ENCODE measurements around the gene GPR161. TPM values are rescaled to one million over a fixed set of nuclear protein-coding genes. Genes with fewer than 3 reads are reported as not detected.

Gene GPR161
- total and polyA plus RNA-seq, 2 of the 13 experiments (the other 11 are each of a cell fraction or from before 2014, with no cell fraction given), result 0.13 to 0.35 TPM

- in situ Hi-C loops (cut with HindIII; ENCODE audit: extremely low pct_ligation_motif_present, low pct_unique_long_range_greater_than_20kb) (no loop called here), intact Hi-C loops (cut with micrococcal nuclease; ENCODE audit: unreplicated experiment) (no loop called here)
- Histone ChIP-seq H3K79me2 (ENCODE audit: insufficient read depth, low read length) (no peaks in the 10 kb centered on the region), H2AFZ (ENCODE audit: low read length) (no peak overlapping the region), H3K9ac (ENCODE audit: insufficient read depth, low read depth, low read length) (no peak overlapping the region), H3K4me1 (ENCODE audit: insufficient read depth, low read length) (peaks cover 38% of the 10 kb centered on the region), H3K9me3 (ENCODE audit: low read length) (no peaks in the 10 kb centered on the region), H3K27ac (ENCODE audit: extremely low read length, insufficient read depth, low read length) (no peak overlapping the region), H4K20me1 (ENCODE audit: insufficient read depth, low read length) (no peaks in the 10 kb centered on the region), H3K36me3 (replicated peaks in 1 of 2; ENCODE audit: control insufficient read depth in 1 of 2, insufficient read depth in 2 of 2, low read length in 2 of 2) (no peaks in the 10 kb centered on the region), H3K4me2 (ENCODE audit: low read depth, low read length) (no peak overlapping the region), H3K4me3 (replicated peaks in 1 of 3; ENCODE audit: insufficient read depth in 1 of 3, low read depth in 2 of 3, low read length in 3 of 3) (no peak overlapping the region), H3K27me3 (ENCODE audit: control insufficient read depth in 1 of 2, insufficient read depth in 2 of 2, low read length in 2 of 2) (peaks cover 0 to 1% of the 10 kb centered on the region in 2 experiments; a peak in 1 of 5 replicates)
- ChIA-PET POLR2A (no interaction called here), CTCF (ENCODE audit: low intra/inter-chr PET ratio, low total read pairs) (no interaction called here)
- no TSS peak for BruUV-seq (replicated peaks)
- 10% methylated on average over 1 of the region's 1 CpG for WGBS (ENCODE audit: low lambda C conversion rate)
- no peak for ATAC-seq
- DNase-seq (ENCODE audit: low spot score), result no peak
- no peak for FAIRE-seq
- no peak for TF ChIP-seq ZNF770 (CRISPR knock-in tag; IDR thresholded peaks at IDR 0.05)
- TF ChIP-seq ZNF34 (CRISPR knock-in tag; IDR thresholded peaks at IDR 0.05; ENCODE audit: borderline replicate concordance), result no peak
- TF ChIP-seq ESRRA (CRISPR knock-in tag; IDR thresholded peaks at IDR 0.05; ENCODE audit: low read depth), result no peak
Measured at GRCh38 chr1:168102487-168102886, 34.2 kb downstream of the GPR161 start.

- Histone ChIP-seq H3K79me2 (ENCODE audit: insufficient read depth, low read length) (no peaks in the 10 kb centered on the region), H3K9ac (ENCODE audit: insufficient read depth, low read depth, low read length) (no peak overlapping the region), H3K4me1 (ENCODE audit: insufficient read depth, low read length) (peaks cover 27% of the 10 kb centered on the region), H4K20me1 (ENCODE audit: insufficient read depth, low read length) (no peaks in the 10 kb centered on the region), H2AFZ (ENCODE audit: low read length) (no peak overlapping the region), H3K27ac (ENCODE audit: extremely low read length, insufficient read depth, low read length) (no peak overlapping the region), H3K36me3 (replicated peaks in 1 of 2; ENCODE audit: control insufficient read depth in 1 of 2, insufficient read depth in 2 of 2, low read length in 2 of 2) (no peaks in the 10 kb centered on the region), H3K4me2 (ENCODE audit: low read depth, low read length) (no peak overlapping the region), H3K27me3 (ENCODE audit: control insufficient read depth in 1 of 2, insufficient read depth in 2 of 2, low read length in 2 of 2) (peaks cover 0 to 1% of the 10 kb centered on the region in 2 experiments; a peak in 1 of 5 replicates), H3K9me3 (ENCODE audit: low read length) (no peaks in the 10 kb centered on the region), H3K4me3 (replicated peaks in 1 of 3; ENCODE audit: insufficient read depth in 1 of 3, low read depth in 2 of 3, low read length in 3 of 3) (no peak overlapping the region)
- WGBS (ENCODE audit: low lambda C conversion rate), result 52% methylated on average over 7 of the region's 8 CpGs
- FAIRE-seq (no peak), ATAC-seq (no peak), DNase-seq (ENCODE audit: low spot score) (no peak)
- TF ChIP-seq ZBTB4 (CRISPR knock-in tag; IDR thresholded peaks at IDR 0.05; ENCODE audit: borderline replicate concordance), result no peak
- no peak for TF ChIP-seq XRCC5 (optimal IDR thresholded peaks at IDR 0.05; ENCODE audit: low read length)
- no peak for TF ChIP-seq RARA (CRISPR knock-in tag; IDR thresholded peaks at IDR 0.05)
- no peak for TF ChIP-seq ZNF501 (CRISPR knock-in tag; IDR thresholded peaks at IDR 0.05)
- no peak for TF ChIP-seq PRMT3 (CRISPR knock-in tag; IDR thresholded peaks at IDR 0.05; ENCODE audit: borderline replicate concordance, low read depth)
- CTCF ChIA-PET (ENCODE audit: low intra/inter-chr PET ratio, low total read pairs), result no interaction called here
- intact Hi-C loops (cut with micrococcal nuclease; ENCODE audit: unreplicated experiment), result no loop called here
- POLR2A ChIA-PET, result no interaction called here
- in situ Hi-C loops (cut with HindIII; ENCODE audit: extremely low pct_ligation_motif_present, low pct_unique_long_range_greater_than_20kb), result no loop called here
- no TSS peak for BruUV-seq (replicated peaks)
Measured at GRCh38 chr1:168101336-168101735, 35.4 kb downstream of the GPR161 start.
